CD4-positive, alpha-beta T cell (primary cell): ENCODE data around the gene SLC16A1. TPM values are rescaled to one million over a fixed set of nuclear protein-coding genes. Genes with fewer than 3 reads are reported as not detected.

ENCODE experiments used
- ATAC-seq: fragments of 200-7000 bp; cut with Tn5 transposase; one replicate; pipeline ENCODE4 v1.10.0; 2022; ENCODE audit warnings: mild to moderate bottlenecking; ENCODE audit not compliant: poor library complexity
- CTCF ChIA-PET: fragments of 350-600 bp; sonication (Branson Sonifier 250); formaldehyde crosslinking; loops from one replicate; lab custom pipeline; 2021; ENCODE audit warnings: antibody characterized with exemption, inconsistent platforms; lab: Charles Lee
- POLR2A ChIA-PET: fragments of 350-600 bp; sonication (Branson Sonifier 250); formaldehyde crosslinking; loops from one replicate; lab custom pipeline; 2021; ENCODE audit warnings: antibody characterized with exemption, inconsistent platforms; lab: Charles Lee
- DNase-seq, 14 experiments: peaks; one replicate each; pipeline ENCODE4 v3.0.0-alpha.2; 2013 to 2020; ENCODE audit warnings: mixed read lengths in 2 of 14
- H3K27ac ChIP-seq, 2 donors: one replicate each; pipeline versions ENCODE4 v1.5.1 to v1.7.0; 2013; ENCODE audit warnings: low read length in 2 of 2, low read depth in 1 of 2, mild to moderate bottlenecking in 1 of 2
- H3K27me3 ChIP-seq, 2 experiments: 1 replicate in 1 of 2; 2 replicates in 1 of 2; pipeline versions ENCODE4 v1.6.1 to v1.7.0; 2013; ENCODE audit warnings: low read length in 2 of 2, control low read depth in 1 of 2, mild to moderate bottlenecking in 1 of 2, moderate library complexity in 1 of 2; ENCODE audit not compliant: insufficient read depth in 2 of 2, control insufficient read depth in 1 of 2
- H3K36me3 ChIP-seq: one replicate; pipeline ENCODE4 v1.6.1; 2013; ENCODE audit warnings: low read length, control low read depth; ENCODE audit not compliant: insufficient read depth
- H3K4me1 ChIP-seq: one replicate; pipeline ENCODE4 v1.6.1; 2013; ENCODE audit warnings: low read length, control low read depth; ENCODE audit not compliant: insufficient read depth
- H3K4me3 ChIP-seq: one replicate; pipeline ENCODE4 v1.5.1; 2013; ENCODE audit warnings: mild to moderate bottlenecking, low read length, moderate library complexity
- H3K9me3 ChIP-seq, 2 experiments: 1 replicate in 1 of 2; 2 replicates in 1 of 2; pipeline versions ENCODE4 v1.6.1 to v1.7.0; 2013; ENCODE audit warnings: low read length in 2 of 2, mild to moderate bottlenecking in 2 of 2, control low read depth in 1 of 2, moderate library complexity in 1 of 2; ENCODE audit not compliant: control insufficient read depth in 1 of 2, insufficient read depth in 1 of 2
- H3K27ac Mint-ChIP-seq: one replicate; pipeline ENCODE4 v1.8.0; 2020; ENCODE audit warnings: mixed read lengths
- H3K27me3 Mint-ChIP-seq: one replicate; pipeline ENCODE4 v1.8.0; 2021; ENCODE audit warnings: mixed read lengths
- H3K36me3 Mint-ChIP-seq: one replicate; pipeline ENCODE4 v1.8.0; 2021; ENCODE audit warnings: low read depth, mixed read lengths
- H3K4me1 Mint-ChIP-seq: one replicate; pipeline ENCODE4 v1.8.0; 2021; ENCODE audit warnings: low read depth, mixed read lengths
- H3K4me3 Mint-ChIP-seq: one replicate; pipeline ENCODE4 v1.8.0; 2020; ENCODE audit warnings: mild to moderate bottlenecking, mixed read lengths
- H3K9me3 Mint-ChIP-seq: one replicate; pipeline ENCODE4 v1.8.0; 2020; ENCODE audit warnings: mixed read lengths
- CTCF ChIP-seq: fragments of 200-600 bp; IDR thresholded peaks from one replicate; pipeline ENCODE4 v1.8.0; 2022; ENCODE audit warnings: antibody characterized with exemption, mild to moderate bottlenecking
- intact Hi-C, 2 experiments: fragments of 100-400 bp; cut with DNase I in 1 of 2; cut with micrococcal nuclease in 1 of 2; formaldehyde crosslinking; loops; one replicate each; pipeline versions ENCODE4 v1.15.1 to v1.9.0; 2023 to 2025; cut with DNase I, micrococcal nuclease
- total RNA-seq, 174 experiments: library from RNA in 2 of 174; stranded (reverse) in 2 of 174; gene quantifications; one replicate each; pipeline ENCODE4 v1.2.3 and lab custom pipeline; 2021 to 2026

Gene SLC16A1
- total RNA-seq, 2 experiments from 2014 or later = 22.9 to 26.6 TPM

- Histone ChIP-seq H3K4me1 (no peaks in the 10 kb centered on the region), H3K27ac (no peak overlapping the region), H3K36me3 (no peaks in the 10 kb centered on the region), H3K27me3 (no peaks in the 10 kb centered on the region), H3K9me3 (peaks cover 7 to 22% of the 10 kb centered on the region in 2 experiments), H3K4me3 (no peak overlapping the region)
- DNase-seq (no peak), ATAC-seq (no peak)
- no peak for TF ChIP-seq CTCF
- peaks cover 9% of the 10 kb centered on the region for H3K9me3 Mint-ChIP-seq
- no peaks in the 10 kb centered on the region for H3K27me3 Mint-ChIP-seq
- no peak overlapping the region for H3K4me3 Mint-ChIP-seq
- ChIA-PET CTCF (no interaction called here), POLR2A (no interaction called here)
- no peaks in the 10 kb centered on the region for H3K4me1 Mint-ChIP-seq
- intact Hi-C loops = no loop called here
- no peaks in the 10 kb centered on the region for H3K36me3 Mint-ChIP-seq
- H3K27ac Mint-ChIP-seq = no peak overlapping the region
Observed at GRCh38 chr1:112896783-112897182, 59.2 kb downstream of the SLC16A1 start.

GRCh38 chr1:112894561-112895011 is 61.4 kb downstream of the SLC16A1 start:
- Mint-ChIP-seq H3K4me3 (no peak overlapping the region), H3K9me3 (peaks cover 9% of the 10 kb centered on the region), H3K27me3 (no peaks in the 10 kb centered on the region), H3K4me1 (no peaks in the 10 kb centered on the region), H3K36me3 (no peaks in the 10 kb centered on the region), H3K27ac (no peak overlapping the region)
- intact Hi-C loops = no loop called here
- no peak overlapping the region for H3K27ac ChIP-seq
- no peak overlapping the region for H3K4me3 ChIP-seq
- H3K9me3 ChIP-seq = peaks cover 7 to 22% of the 10 kb centered on the region in 2 experiments
- no peaks in the 10 kb centered on the region for H3K36me3 ChIP-seq
- TF ChIP-seq CTCF = no peak
- no peaks in the 10 kb centered on the region for H3K27me3 ChIP-seq
- no peak for ATAC-seq
- ChIA-PET POLR2A (no interaction called here), CTCF (no interaction called here)
- no peak for DNase-seq
- H3K4me1 ChIP-seq = no peaks in the 10 kb centered on the region

GRCh38 chr1:112894010-112894292 is 62.0 kb downstream of the SLC16A1 start:
- no peak overlapping the region for H3K4me3 Mint-ChIP-seq
- Histone ChIP-seq H3K36me3 (no peaks in the 10 kb centered on the region), H3K9me3 (peaks cover 7 to 22% of the 10 kb centered on the region in 2 experiments), H3K27ac (no peak overlapping the region), H3K4me1 (no peaks in the 10 kb centered on the region), H3K4me3 (no peak overlapping the region), H3K27me3 (no peaks in the 10 kb centered on the region)
- CTCF ChIA-PET = no interaction called here
- H3K9me3 Mint-ChIP-seq = peaks cover 9% of the 10 kb centered on the region
- DNase-seq (no peak), ATAC-seq (no peak)
- POLR2A ChIA-PET = no interaction called here
- TF ChIP-seq CTCF = no peak
- intact Hi-C loops = no loop called here
- H3K27me3 Mint-ChIP-seq = no peaks in the 10 kb centered on the region
- no peak overlapping the region for H3K27ac Mint-ChIP-seq
- H3K4me1 Mint-ChIP-seq = no peaks in the 10 kb centered on the region
- no peaks in the 10 kb centered on the region for H3K36me3 Mint-ChIP-seq
